H1 (cell line): ENCODE data around the gene C2CD4C. TPM values are rescaled to one million over a fixed set of nuclear protein-coding genes. Genes with fewer than 3 reads are reported as not detected.

Experiments
- CTCF ChIA-PET: fragments of 300-600 bp; sonication (Branson Sonifier 250); formaldehyde crosslinking; loops from one replicate; lab custom pipeline; 2021; ENCODE audit not compliant: partially characterized antibody; lab: Charles Lee
- POLR2A ChIA-PET: fragments of 300-600 bp; sonication (Branson Sonifier 250); formaldehyde crosslinking; loops from one replicate; lab custom pipeline; 2021; ENCODE audit warnings: inconsistent platforms; ENCODE audit not compliant: partially characterized antibody; lab: Charles Lee
- DNase-seq, 2 experiments: peaks; one replicate each; pipeline versions ENCODE4 v3.0.0 to v3.0.0-alpha.2; 2010 to 2022; ENCODE audit warnings: low spot score in 2 of 2, low read depth in 1 of 2, mixed read lengths in 1 of 2
- FAIRE-seq: peaks from 2 replicates; lab custom pipeline; 2011; peaks lifted over from hg19 to GRCh38; lab: Jason Lieb, UNC
- H2AFZ ChIP-seq: 2 replicates; pipeline ENCODE4 v1.8.1; 2012; ENCODE audit warnings: low read length, inconsistent platforms
- H2AK5ac ChIP-seq: 2 replicates; pipeline ENCODE4 v1.6.1; 2013; ENCODE audit warnings: low read depth, low read length
- H2BK120ac ChIP-seq: replicated peaks from 2 replicates; pipeline ENCODE3; 2013; ENCODE audit warnings: low read depth, low read length, inconsistent platforms
- H2BK12ac ChIP-seq: 2 replicates; pipeline ENCODE4 v1.6.1; 2013; ENCODE audit warnings: low read depth, low read length
- H2BK15ac ChIP-seq: 2 replicates; pipeline ENCODE4 v1.6.1; 2013; ENCODE audit warnings: low read length
- H2BK20ac ChIP-seq: 2 replicates; pipeline ENCODE4 v1.6.1; 2013; ENCODE audit warnings: low read length
- H2BK5ac ChIP-seq: 2 replicates; pipeline ENCODE4 v1.6.1; 2013; ENCODE audit warnings: low read depth, low read length
- H3K14ac ChIP-seq: 2 replicates; pipeline ENCODE4 v1.6.1; 2013; ENCODE audit warnings: inconsistent platforms; ENCODE audit not compliant: insufficient read length
- H3K18ac ChIP-seq: 2 replicates; pipeline ENCODE4 v1.6.1; 2013; ENCODE audit warnings: low read length; ENCODE audit errors: extremely low read depth
- H3K23ac ChIP-seq: 2 replicates; pipeline ENCODE4 v1.6.1; 2013; ENCODE audit warnings: inconsistent platforms; ENCODE audit not compliant: insufficient read length
- H3K23me2 ChIP-seq: 2 replicates; pipeline ENCODE4 v1.6.1; 2013; ENCODE audit warnings: low read depth, low read length
- H3K27ac ChIP-seq: 2 replicates; pipeline ENCODE4 v1.6.1; 2011; ENCODE audit warnings: low read depth, low read length, inconsistent platforms
- H3K27me3 ChIP-seq, 4 experiments: replicated peaks in 1 of 4; 1 replicate in 1 of 4; 2 replicates in 3 of 4; pipeline versions ENCODE4 v1.6.1 to v1.8.1; 2011 to 2013; ENCODE audit warnings: low read length in 3 of 4, mild to moderate bottlenecking in 3 of 4, inconsistent platforms in 2 of 4, mixed read lengths in 2 of 4, moderate library complexity in 1 of 4; ENCODE audit not compliant: control insufficient read depth in 3 of 4, insufficient read depth in 3 of 4; ENCODE audit errors: extremely low read depth in 1 of 4
- H3K36me3 ChIP-seq, 4 experiments: 2 replicates each; pipeline versions ENCODE4 v1.6.1 to v1.8.1; 2011 to 2013; ENCODE audit warnings: mild to moderate bottlenecking in 4 of 4, low read length in 3 of 4, moderate library complexity in 2 of 4, control low read depth in 1 of 4, inconsistent platforms in 1 of 4; ENCODE audit not compliant: insufficient read depth in 4 of 4, control insufficient read depth in 2 of 4
- H3K4ac ChIP-seq: replicated peaks from 2 replicates; pipeline ENCODE3; 2013; ENCODE audit warnings: low read length, low read depth, mixed read lengths, inconsistent platforms; ENCODE audit not compliant: insufficient read length
- H3K4me1 ChIP-seq, 4 experiments: replicated peaks in 1 of 4; 1 replicate in 1 of 4; 2 replicates in 3 of 4; pipeline versions ENCODE4 v1.6.1 to v1.8.1; 2011 to 2013; ENCODE audit warnings: low read length in 3 of 4, inconsistent platforms in 2 of 4, mixed read lengths in 1 of 4; ENCODE audit not compliant: insufficient read depth in 4 of 4, control insufficient read depth in 3 of 4
- H3K4me2 ChIP-seq, 2 experiments: 2 replicates each; pipeline versions ENCODE4 v1.6.1 to v1.8.1; 2011 to 2013; ENCODE audit warnings: low read depth in 2 of 2, low read length in 2 of 2, control low read depth in 1 of 2, inconsistent platforms in 1 of 2, mild to moderate bottlenecking in 1 of 2; ENCODE audit not compliant: insufficient read depth in 1 of 2
- H3K4me3 ChIP-seq, 4 experiments: fragments of 200-600, 300-600 bp in 1 of 4; sonication (generic), shearing (Covaris generic), sonication (Bioruptor Twin) in 1 of 4; 2 replicates each; pipeline versions ENCODE4 v1.5.1 to v1.8.1; 2011 to 2016; ENCODE audit warnings: low read length in 4 of 4, low read depth in 3 of 4, control low read depth in 2 of 4, inconsistent platforms in 2 of 4, mild to moderate bottlenecking in 2 of 4, mixed read lengths in 1 of 4, moderate library complexity in 1 of 4; ENCODE audit not compliant: insufficient read depth in 2 of 4; ENCODE audit errors: extremely low read depth in 1 of 4
- H3K56ac ChIP-seq: replicated peaks from 2 replicates; pipeline ENCODE3; 2013; ENCODE audit warnings: low read depth, mild to moderate bottlenecking, mixed read lengths, low read length, inconsistent platforms; ENCODE audit not compliant: insufficient read length
- H3K79me1 ChIP-seq: 2 replicates; pipeline ENCODE4 v1.6.1; 2013; ENCODE audit warnings: low read depth, low read length, control low read depth
- H3K79me2 ChIP-seq, 2 experiments: 2 replicates each; pipeline versions ENCODE4 v1.6.1 to v1.8.1; 2012 to 2013; ENCODE audit warnings: low read length in 2 of 2, mild to moderate bottlenecking in 2 of 2, inconsistent platforms in 1 of 2; ENCODE audit not compliant: insufficient read depth in 2 of 2, control insufficient read depth in 1 of 2
- H3K9ac ChIP-seq, 4 experiments: replicated peaks in 1 of 4; 1 replicate in 1 of 4; 2 replicates in 3 of 4; pipeline versions ENCODE4 v1.6.1 to v1.8.1; 2011 to 2013; ENCODE audit warnings: low read depth in 3 of 4, low read length in 3 of 4, control low read depth in 2 of 4, mild to moderate bottlenecking in 2 of 4, moderate library complexity in 2 of 4, inconsistent platforms in 1 of 4; ENCODE audit errors: extremely low read depth in 1 of 4
- H3K9me3 ChIP-seq, 2 experiments: 2 replicates each; pipeline versions ENCODE4 v1.6.1 to v1.8.1; 2012 to 2013; ENCODE audit warnings: mild to moderate bottlenecking in 2 of 2, moderate library complexity in 2 of 2, control low read depth in 1 of 2, inconsistent platforms in 1 of 2, low read depth in 1 of 2, low read length in 1 of 2, mixed read lengths in 1 of 2; ENCODE audit not compliant: insufficient read depth in 2 of 2
- H4K20me1 ChIP-seq, 2 experiments: replicated peaks in 1 of 2; 2 replicates each; pipeline versions ENCODE3 to v1.8.1; 2011 to 2013; ENCODE audit warnings: inconsistent platforms in 2 of 2, low read length in 2 of 2, mild to moderate bottlenecking in 1 of 2; ENCODE audit not compliant: insufficient read depth in 2 of 2, control insufficient read depth in 1 of 2
- H4K5ac ChIP-seq: 2 replicates; pipeline ENCODE4 v1.6.1; 2013; ENCODE audit warnings: low read length, low read depth, mixed read lengths, inconsistent platforms; ENCODE audit not compliant: insufficient read length
- H4K8ac ChIP-seq: 2 replicates; pipeline ENCODE4 v1.8.0; 2013; ENCODE audit warnings: mild to moderate bottlenecking, moderate library complexity, low read length, inconsistent platforms; ENCODE audit not compliant: insufficient read depth; ENCODE audit errors: extremely low read depth
- H4K91ac ChIP-seq: replicated peaks from 2 replicates; pipeline ENCODE3; 2013; ENCODE audit warnings: low read length, mixed read lengths, inconsistent platforms; ENCODE audit not compliant: insufficient read length
- ATF3 ChIP-seq: IDR thresholded peaks from 2 replicates; pipeline ENCODE4 v1.6.1; 2011; ENCODE audit warnings: low read depth, mild to moderate bottlenecking, low read length; ENCODE audit not compliant: insufficient read depth
- CBX8 ChIP-seq: fragments of 300-800, 300-1000 bp; sonication (generic); IDR thresholded peaks from 2 replicates; pipeline ENCODE4 v1.7.1; 2016; ENCODE audit warnings: low read depth, low read length, borderline replicate concordance
- CTBP2 ChIP-seq: IDR thresholded peaks from 2 replicates; pipeline ENCODE4 v1.7.0; 2011; ENCODE audit warnings: borderline replicate concordance, mild to moderate bottlenecking, moderate library complexity, mixed read lengths, low read length; ENCODE audit not compliant: insufficient read depth, insufficient read length
- EZH2 ChIP-seq: fragments of 200-600 bp; sonication (generic); IDR thresholded peaks from 2 replicates; pipeline ENCODE4 v1.7.1; 2012; ENCODE audit warnings: low read depth, mild to moderate bottlenecking, moderate library complexity, low read length, inconsistent platforms; ENCODE audit not compliant: severe bottlenecking
- JUND ChIP-seq: IDR thresholded peaks from 2 replicates; pipeline ENCODE4 v1.6.1; 2011; ENCODE audit warnings: mild to moderate bottlenecking, improper control_type of control experiment, low read length
- NANOG ChIP-seq: IDR thresholded peaks from 2 replicates; pipeline ENCODE4 v1.6.1; 2011; ENCODE audit warnings: low read length, low read depth, mild to moderate bottlenecking, inconsistent platforms; ENCODE audit not compliant: insufficient read depth, poor library complexity, severe bottlenecking
- NRF1 ChIP-seq: IDR thresholded peaks from 2 replicates; pipeline ENCODE4 v1.6.1; 2011; ENCODE audit warnings: mild to moderate bottlenecking, low read depth, low read length, improper control_type of control experiment
- POU5F1 ChIP-seq: IDR thresholded peaks from 2 replicates; pipeline ENCODE4 v1.6.1; 2011; ENCODE audit warnings: low read depth, mild to moderate bottlenecking, low read length, moderate library complexity
- RAD21 ChIP-seq, 2 experiments: IDR thresholded peaks in 1 of 2; conservative IDR thresholded peaks in 1 of 2; 2 replicates each; pipeline ENCODE4 v1.6.1; 2011; ENCODE audit warnings: low read depth in 2 of 2, low read length in 2 of 2, improper control_type of control experiment in 1 of 2, inconsistent platforms in 1 of 2, mild to moderate bottlenecking in 1 of 2, moderate library complexity in 1 of 2
- RXRA ChIP-seq: IDR thresholded peaks from 2 replicates; pipeline ENCODE4 v1.6.1; 2011; ENCODE audit warnings: low read depth, mild to moderate bottlenecking, low read length, moderate library complexity; ENCODE audit not compliant: insufficient read depth
- SIRT6 ChIP-seq: IDR thresholded peaks from one replicate; pipeline ENCODE4 v1.7.1; 2012; ENCODE audit warnings: low read length, inconsistent platforms
- WGBS, 2 experiments: shearing (Covaris generic) in 1 of 2; methylation state at CpG; one replicate each; pipeline versions ENCODE4 v1.1.6 to v1.1.7; 2013 to 2015; ENCODE audit warnings: low lambda C conversion rate in 2 of 2, mixed read lengths in 2 of 2, inconsistent platforms in 1 of 2, low coverage in 1 of 2, missing lambda C conversion rate in 1 of 2; ENCODE audit not compliant: insufficient replicate concordance in 2 of 2, insufficient coverage in 1 of 2, insufficient read length in 1 of 2; ENCODE audit errors: extremely low coverage in 1 of 2, missing lambda C conversion rate in 1 of 2; 5-methylcytosine and 5-hydroxymethylcytosine counted together
- polyA plus RNA-seq, 7 experiments: library from polyadenylated mRNA; depleted of rRNA in 3 of 7; stranded (reverse) in 5 of 7; unstranded in 2 of 7; fragments of >200 nt in 5 of 7; fragments of 200-250 nt in 2 of 7; gene quantifications; 1 replicate in 5 of 7; 2 replicates in 1 of 7; 4 replicates in 1 of 7; pipeline versions ENCODE4 v1.2.1 to v1.2.3, GENCODE V29; 2011 to 2013; ENCODE audit warnings: missing spikeins in 2 of 7, mixed read lengths in 2 of 7
- total RNA-seq: library from RNA; stranded (reverse); fragmentation: NEBNext Ultra II Directional; extraction: Animal tissue kit (Norgen Biotek cat#: 25700); gene quantifications from 2 replicates; pipeline ENCODE4 v1.2.1, GENCODE V29; 2021

Gene C2CD4C
- total and polyA plus RNA-seq, 2 of the 8 experiments (the other 6 are each of a cell fraction or from before 2014, with no cell fraction given), result 3.8 to 6.3 TPM

GRCh38 chr19:367963-368629 is 40.9 kb downstream of the C2CD4C start:
- H3K36me3 ChIP-seq, result no peaks in the 10 kb centered on the region
- no peaks in the 10 kb centered on the region for H3K79me2 ChIP-seq
- CTCF ChIA-PET, result interaction anchor here (1.0 to 4.6 kb wide), 2 partner anchors 17 to 20 kb away, joined by 3 to 25 read pairs; no protein-coding TSS in a partner anchor
- DNase-seq (no peak), FAIRE-seq (no peak)
- no peak overlapping the region for H2BK12ac ChIP-seq
- H4K20me1 ChIP-seq, result peaks cover 0 to 2% of the 10 kb centered on the region in 2 experiments
- H3K23ac ChIP-seq, result no peak overlapping the region
- H3K27me3 ChIP-seq, result no peaks in the 10 kb centered on the region; a peak in 1 of 7 replicates
- no peaks in the 10 kb centered on the region for H3K79me1 ChIP-seq
- no peak overlapping the region for H3K9ac ChIP-seq
- no peak overlapping the region for H4K91ac ChIP-seq
- H2BK5ac ChIP-seq, result no peak overlapping the region
- no peak overlapping the region for H3K4me2 ChIP-seq
- no peak overlapping the region for H3K4ac ChIP-seq
- H2BK120ac ChIP-seq, result no peak overlapping the region
- no peaks in the 10 kb centered on the region for H3K23me2 ChIP-seq
- H2AFZ ChIP-seq, result no peak overlapping the region
- no peak overlapping the region for H3K56ac ChIP-seq
- no peak overlapping the region for H4K5ac ChIP-seq
- WGBS, 2 experiments, result 90% methylated on average over 22 of the region's 22 CpGs; no CpG with 5 or more reads in 1 of the 2 experiments
- H3K4me3 ChIP-seq, result no peak overlapping the region
- no peaks in the 10 kb centered on the region for H3K4me1 ChIP-seq
- no peak overlapping the region for H4K8ac ChIP-seq
- POLR2A ChIA-PET, result interaction anchor here (0.6 kb wide), 1 partner anchor 25 kb away, joined by 3 read pairs; no protein-coding TSS in a partner anchor
- H2BK20ac ChIP-seq, result no peak overlapping the region
- no peak overlapping the region for H3K18ac ChIP-seq
- H2AK5ac ChIP-seq, result no peak overlapping the region
- no peak overlapping the region for H3K14ac ChIP-seq
- H3K27ac ChIP-seq, result no peak overlapping the region
- no peaks in the 10 kb centered on the region; a peak in 1 of 4 replicates for H3K9me3 ChIP-seq
- H2BK15ac ChIP-seq, result no peak overlapping the region
- no peak for TF ChIP-seq ATF3
- no peak for TF ChIP-seq NANOG
- no peak for TF ChIP-seq RXRA
- no peak for TF ChIP-seq JUND
- TF ChIP-seq CBX8, result no peak
- no peak for TF ChIP-seq RAD21 (IDR thresholded peaks at IDR 0.05 in 1 of 2, conservative IDR thresholded peaks at IDR 0.05 in 1 of 2; ENCODE audit: low read depth in 2 of 2, low read length in 2 of 2)
- no peak for TF ChIP-seq SIRT6
- no peak for TF ChIP-seq CTBP2
- no peak for TF ChIP-seq NRF1
- no peak for TF ChIP-seq POU5F1
- no peak for TF ChIP-seq EZH2
